HG03139 (cell line): ENCODE results near the gene IL17B.

Source experiments
- ATAC-seq: cut with Tn5 transposase; IDR thresholded peaks from one replicate; pipeline ENCODE4 v1.9.1; 2021; ENCODE audit not compliant: unreplicated experiment

The IL17B gene

GRCh38 chr5:149362541-149362940 lies 16.6 kb downstream of the IL17B start:
- ATAC-seq = no peak

- ATAC-seq = no peak
Measured at GRCh38 chr5:149360272-149360671, 18.8 kb downstream of the IL17B start.

- no peak for ATAC-seq
Measured at GRCh38 chr5:149358868-149359495, 20.1 kb downstream of the IL17B start.

GRCh38 chr5:149358294-149358651 lies 20.8 kb downstream of the IL17B start:
- peak; percentile 18 for ATAC-seq

- peak; percentile 99 for ATAC-seq
Measured at GRCh38 chr5:149357370-149358293, 21.5 kb downstream of the IL17B start, which contains the start of gene PCYOX1L. Gene PCYOX1L, plus strand, starts transcription at chr5:149358046. Its CDS starts 23 bp downstream, at chr5:149358069.

- no peak for ATAC-seq
Measured at GRCh38 chr5:149356391-149356790, 22.7 kb downstream of the IL17B start.

GRCh38 chr5:149355688-149356087 lies 23.4 kb downstream of the IL17B start:
- ATAC-seq = no peak

- ATAC-seq = no peak
Measured at GRCh38 chr5:149353911-149354310, 25.2 kb downstream of the IL17B start.

GRCh38 chr5:149352169-149352568 lies 26.9 kb downstream of the IL17B start:
- ATAC-seq = no peak

GRCh38 chr5:149349382-149349781 lies 29.7 kb downstream of the IL17B start:
- no peak for ATAC-seq

GRCh38 chr5:149348518-149348917 lies 30.6 kb downstream of the IL17B start:
- no peak for ATAC-seq

GRCh38 chr5:149345892-149346222 lies 33.2 kb downstream of the IL17B start:
- ATAC-seq = no peak

- peak; percentile 98 for ATAC-seq
Measured at GRCh38 chr5:149345147-149345891, 33.8 kb downstream of the IL17B start, which contains the start of gene GRPEL2. Gene GRPEL2, plus strand, starts transcription at chr5:149345499. Its CDS starts 41 bp downstream, at chr5:149345540.

- ATAC-seq = no peak
Measured at GRCh38 chr5:149344151-149344550, 34.9 kb downstream of the IL17B start.

- ATAC-seq = peak; percentile 27
Measured at GRCh38 chr5:149341876-149342275, 37.2 kb downstream of the IL17B start.

- ATAC-seq = no peak
Measured at GRCh38 chr5:149340920-149341319, 38.2 kb downstream of the IL17B start.

- no peak for ATAC-seq
Measured at GRCh38 chr5:149338364-149338763, 40.7 kb downstream of the IL17B start.

GRCh38 chr5:149337736-149338135 lies 41.4 kb downstream of the IL17B start:
- ATAC-seq = no peak

- ATAC-seq = no peak
Measured at GRCh38 chr5:149333711-149334443, 45.2 kb downstream of the IL17B start.

GRCh38 chr5:149328177-149328576 lies 50.9 kb downstream of the IL17B start:
- no peak for ATAC-seq

- no peak for ATAC-seq
Measured at GRCh38 chr5:149326611-149327010, 52.5 kb downstream of the IL17B start.
